ENCODE data around the gene SIRPG.
"Not testable (repeated sequence)": the region's sequence is repeated elsewhere in the genome, so short reads cannot be mapped to it uniquely, and the experiment has no call there.

Gene SIRPG

GRCh38 chr20:1671891-1672669 is 14.5 kb upstream of the SIRPG start:
- DNase-seq = peak in 10 of 14 donors; percentile 3 to 60 (median 31)

DNA sequence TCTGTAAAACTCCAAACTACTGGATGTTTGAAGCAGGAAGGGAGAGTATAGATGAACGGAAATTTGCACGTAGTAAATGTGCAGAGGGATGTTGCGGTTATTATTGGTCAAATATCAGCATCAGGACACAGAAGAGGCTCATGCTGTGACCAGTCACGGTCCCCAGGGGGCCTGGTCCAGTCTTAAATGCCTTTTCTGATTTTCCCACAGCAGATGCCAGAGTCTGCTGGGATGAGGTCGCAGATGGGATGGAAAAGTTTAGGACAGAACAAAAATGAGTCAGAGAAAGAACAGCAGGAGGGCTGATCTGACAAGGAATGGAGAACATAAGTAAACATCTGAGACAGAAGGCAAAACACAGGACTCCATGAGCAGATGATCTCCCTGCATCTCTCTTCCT is 11.7 kb upstream of the SIRPG start:
- DNase-seq = no peak

- no peak for DNase-seq
These were observed 10.0 kb upstream of the SIRPG start for GRCh38 chr20:1667502-1668085.

DNA sequence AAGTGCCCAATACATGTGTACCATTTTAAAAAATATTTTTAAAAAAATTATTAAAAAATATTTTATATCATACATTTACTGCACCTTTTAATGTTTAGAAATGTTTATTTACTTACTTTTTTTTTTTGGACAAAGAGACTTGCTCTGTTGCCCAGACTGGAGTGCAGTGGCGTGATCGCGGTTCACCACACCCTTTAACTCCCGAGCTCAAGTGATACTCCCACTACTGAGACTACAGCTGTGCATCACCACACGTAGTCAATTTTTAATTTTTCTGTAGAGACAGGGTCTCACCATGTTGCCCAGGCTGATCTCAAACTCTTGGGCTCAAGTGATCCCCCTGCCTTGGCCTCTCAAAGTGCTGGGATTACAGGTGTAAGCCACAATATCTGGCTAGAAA is 9.2 kb upstream of the SIRPG start:
- no peak for DNase-seq

DNA sequence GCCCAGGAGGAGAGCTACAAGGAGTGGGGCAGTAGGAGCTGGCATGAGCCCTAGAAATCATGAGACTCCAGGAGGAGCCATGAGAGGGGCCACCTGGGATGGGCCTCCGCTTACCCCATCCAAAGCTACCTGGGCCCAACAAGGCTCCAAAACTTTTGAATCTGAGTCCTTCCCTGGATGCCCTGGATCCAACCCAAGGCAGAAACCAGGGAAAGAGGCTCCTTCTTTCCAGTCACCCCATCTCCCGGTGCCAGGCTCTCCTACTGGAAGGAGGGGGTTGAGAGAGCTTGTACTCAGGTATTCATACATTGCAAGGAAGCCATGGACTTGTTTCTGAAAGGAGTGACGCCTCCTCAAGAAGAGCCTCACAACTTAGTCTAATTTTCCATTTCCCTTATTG is 7.8 kb upstream of the SIRPG start:
- no peak for DNase-seq

DNA sequence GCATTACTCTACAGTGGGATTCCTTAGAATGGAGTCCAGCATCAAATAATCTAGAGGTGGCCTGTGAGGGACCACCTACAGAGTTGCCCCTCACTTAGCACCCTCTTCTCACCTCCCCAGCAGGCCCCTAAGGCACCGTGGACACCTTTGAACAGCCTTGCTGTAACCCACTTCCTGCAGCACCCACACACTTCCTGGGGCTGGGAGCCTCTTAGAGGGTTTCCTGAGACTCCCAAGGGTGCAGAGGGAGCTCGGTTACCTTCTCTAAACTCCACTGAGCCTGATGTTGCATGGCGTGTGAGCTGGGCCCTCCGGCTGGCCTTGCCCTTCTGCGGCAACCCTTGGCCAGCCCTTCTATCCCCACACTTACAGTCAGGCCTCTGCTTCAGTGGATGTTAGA is 7.3 kb upstream of the SIRPG start:
- no peak for DNase-seq

GRCh38 chr20:1663917-1664316 is 6.3 kb upstream of the SIRPG start:
- no peak for DNase-seq

GRCh38 chr20:1661542-1662299 is 4.1 kb upstream of the SIRPG start:
- no peak for DNase-seq

DNA sequence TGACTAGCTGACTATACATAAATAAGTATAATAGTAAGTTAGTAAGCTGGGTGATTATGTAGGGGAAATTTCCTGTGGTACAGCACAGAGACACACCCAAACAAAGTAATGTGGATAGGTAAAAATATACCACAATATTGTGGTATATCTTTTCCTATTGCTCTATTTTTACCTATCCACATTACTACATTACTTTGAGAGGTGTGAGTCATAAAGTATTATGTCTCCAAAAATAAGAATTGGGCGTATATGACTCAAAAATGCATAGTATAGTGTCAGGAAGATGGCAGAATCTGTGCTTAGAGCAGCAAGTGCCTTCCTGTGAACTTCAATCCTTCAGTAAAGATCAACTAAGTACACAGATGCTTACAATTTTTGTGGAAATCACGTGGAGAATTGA is 2.7 kb upstream of the SIRPG start:
- DNase-seq = no peak

- no peak for DNase-seq
These were observed 735 bp downstream of the SIRPG start for GRCh38 chr20:1656844-1657243.

DNA sequence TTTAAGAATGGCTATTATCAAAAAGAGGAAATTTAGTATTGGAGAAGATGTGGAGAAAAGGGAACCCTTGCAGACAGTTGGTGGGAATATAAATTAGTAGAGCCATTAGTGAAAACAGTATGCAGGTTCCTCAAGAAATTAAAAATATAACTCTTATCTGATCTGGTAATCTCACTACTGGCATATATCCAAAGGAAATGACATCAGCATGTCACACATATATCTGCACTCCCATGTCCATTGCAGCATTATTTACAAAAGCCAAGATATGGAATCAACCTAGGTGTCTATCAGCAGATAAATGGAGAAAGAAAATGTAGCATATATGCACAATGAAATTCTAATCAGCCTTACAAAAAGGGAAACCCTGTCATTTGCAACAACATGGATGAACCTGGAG is 2.6 kb downstream of the SIRPG start:
- DNase-seq = no peak

DNA sequence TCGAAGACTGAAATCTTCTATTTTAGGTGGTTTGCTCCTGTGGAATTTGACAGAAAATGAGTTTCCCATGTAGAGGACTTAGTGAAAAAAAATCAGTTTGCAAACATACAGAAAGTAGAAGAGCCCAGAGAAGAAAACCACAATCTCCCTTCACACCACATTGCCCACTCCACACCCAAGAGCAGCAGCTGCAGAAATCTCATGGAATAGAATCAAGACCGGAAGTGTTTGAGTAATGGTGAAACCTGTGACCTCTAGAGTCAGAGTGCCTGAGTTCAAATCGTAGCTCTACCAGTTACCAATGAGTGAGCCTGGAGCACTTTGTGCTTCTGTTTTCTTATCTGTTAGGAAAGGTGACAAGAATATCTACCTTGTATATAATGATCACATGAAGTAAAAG is 4.6 kb downstream of the SIRPG start:
- no peak for DNase-seq

- no peak for DNase-seq
These were observed 5.5 kb downstream of the SIRPG start for GRCh38 chr20:1652104-1652503.

- no peak for DNase-seq
These were observed 6.1 kb downstream of the SIRPG start for GRCh38 chr20:1651268-1652058.

DNA sequence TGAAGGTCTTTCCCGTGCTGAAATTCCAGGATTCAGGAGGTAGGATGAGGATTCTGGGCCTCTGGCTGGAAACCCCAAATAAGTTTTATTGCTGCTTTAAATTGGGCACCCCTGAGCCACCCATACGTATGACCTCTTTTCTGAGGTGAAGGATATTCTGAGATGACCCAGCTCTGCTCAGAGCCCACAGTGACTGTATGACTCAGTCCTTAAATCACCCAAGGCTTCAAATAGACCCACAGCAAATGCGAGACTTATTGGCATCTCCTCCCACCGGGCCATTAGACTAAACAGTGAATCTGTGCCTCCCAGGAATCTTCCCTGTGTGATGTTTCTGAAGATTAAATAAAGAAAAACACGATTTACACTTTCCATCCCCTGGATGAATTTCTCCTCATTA is 9.5 kb downstream of the SIRPG start:
- DNase-seq = no peak

- no peak for DNase-seq
These were observed 10.6 kb downstream of the SIRPG start for GRCh38 chr20:1646975-1647431.

GRCh38 chr20:1644101-1644962 is 13.2 kb downstream of the SIRPG start:
- DNase-seq = no peak

DNA sequence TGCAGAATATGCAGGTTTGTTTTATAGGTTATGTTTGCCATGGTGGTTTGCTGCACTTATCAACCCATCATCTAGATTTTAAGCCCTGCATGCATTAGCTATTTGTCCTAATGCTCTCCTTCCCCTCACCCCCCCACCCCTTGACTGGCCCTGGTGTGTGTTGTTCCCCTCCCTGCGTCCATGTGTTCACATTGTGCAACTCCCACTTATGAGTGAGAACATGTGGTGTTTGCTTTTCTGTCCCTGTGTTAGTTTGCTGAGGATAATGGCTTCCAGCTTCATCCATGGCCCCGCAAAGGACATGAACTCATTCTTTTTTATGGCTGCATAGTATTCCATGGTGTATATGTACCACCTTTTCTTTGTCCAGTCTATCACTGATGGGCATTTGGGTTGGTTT is 18.9 kb downstream of the SIRPG start:
- not testable (repeated sequence) for DNase-seq

- DNase-seq = no peak
These were observed 19.8 kb downstream of the SIRPG start for GRCh38 chr20:1637755-1638154.

- DNase-seq = no peak
These were observed 20.4 kb downstream of the SIRPG start for GRCh38 chr20:1637226-1637625.

GRCh38 chr20:1636621-1637020 is 21.0 kb downstream of the SIRPG start:
- DNase-seq = no peak

Measured in C1 segment of cervical spinal cord (tissue), 14 donors.